GM23338 (cell line): Measurements from ENCODE around the gene VPS37B. TPM values are rescaled to one million over a fixed set of nuclear protein-coding genes. Genes with fewer than 3 reads are reported as not detected.

ENCODE experiments used
- ATAC-seq: fragments of 200-7000 bp; cut with Tn5 transposase; 3 replicates; pipeline ENCODE4 v1.9.1; 2020
- DNase-seq: peaks from one replicate; pipeline ENCODE4 v3.0.0-alpha.2; 2015; ENCODE audit warnings: low spot score
- H2AFZ ChIP-seq: fragments of 200-600 bp; sonication (generic); 2 replicates; pipeline ENCODE4 v1.8.0; 2016; ENCODE audit warnings: antibody characterized with exemption, mild to moderate bottlenecking, moderate library complexity
- H3F3A ChIP-seq: fragments of 200-600 bp; sonication (generic); replicated peaks from 2 replicates; pipeline ENCODE4 v1.8.0; 2017; ENCODE audit warnings: antibody characterized with exemption, mixed run types, low read depth
- H3K27ac ChIP-seq: fragments of 200-600 bp; sonication (generic); 2 replicates; pipeline ENCODE4 v1.6.1; 2016; ENCODE audit warnings: low read depth
- H3K27me3 ChIP-seq: fragments of 200-600 bp; sonication (generic); 2 replicates; pipeline ENCODE4 v1.8.0; 2016; ENCODE audit warnings: mild to moderate bottlenecking, mixed run types, moderate library complexity; ENCODE audit not compliant: insufficient read depth
- H3K36me3 ChIP-seq: fragments of 200-600 bp; sonication (generic); 2 replicates; pipeline ENCODE4 v1.8.0; 2016; ENCODE audit warnings: mild to moderate bottlenecking; ENCODE audit not compliant: insufficient read depth
- H3K4me1 ChIP-seq: fragments of 200-600 bp; sonication (generic); 2 replicates; pipeline ENCODE4 v1.8.0; 2016; ENCODE audit warnings: mild to moderate bottlenecking, moderate library complexity; ENCODE audit not compliant: insufficient read depth
- H3K4me2 ChIP-seq: fragments of 200-600 bp; sonication (generic); 2 replicates; pipeline ENCODE4 v1.7.1; 2017; ENCODE audit warnings: mixed run types
- H3K4me3 ChIP-seq: fragments of 200-600 bp; sonication (generic); 2 replicates; pipeline ENCODE4 v1.6.1; 2016; ENCODE audit warnings: mixed run types
- H3K79me2 ChIP-seq: fragments of 200-600 bp; sonication (generic); replicated peaks from 2 replicates; pipeline ENCODE4 v1.8.0; 2017; ENCODE audit warnings: mild to moderate bottlenecking; ENCODE audit not compliant: insufficient read depth
- H3K9me2 ChIP-seq: fragments of 200-600 bp; sonication (generic); 2 replicates; pipeline ENCODE4 v1.8.0; 2017; ENCODE audit not compliant: insufficient read depth
- H4K20me1 ChIP-seq: fragments of 200-600 bp; sonication (generic); replicated peaks from 2 replicates; pipeline ENCODE4 v1.8.0; 2017; ENCODE audit warnings: mild to moderate bottlenecking; ENCODE audit not compliant: insufficient read depth
- H3K27ac Mint-ChIP-seq: 2 replicates; pipeline ENCODE4 v1.8.0; 2020; ENCODE audit warnings: inconsistent platforms, mild to moderate bottlenecking, moderate library complexity, mixed read lengths
- H3K27me3 Mint-ChIP-seq: 3 replicates; pipeline ENCODE4 v1.8.0; 2022; ENCODE audit warnings: low read depth, mild to moderate bottlenecking, moderate library complexity, mixed read lengths, inconsistent platforms; ENCODE audit not compliant: insufficient read depth, poor library complexity
- H3K36me3 Mint-ChIP-seq: 3 replicates; pipeline ENCODE4 v1.8.0; 2021; ENCODE audit warnings: low read depth, mild to moderate bottlenecking, inconsistent platforms, moderate library complexity, mixed read lengths
- H3K4me1 Mint-ChIP-seq: 3 replicates; pipeline ENCODE4 v1.8.0; 2020; ENCODE audit warnings: mild to moderate bottlenecking, inconsistent platforms, mixed read lengths
- H3K4me3 Mint-ChIP-seq: 3 replicates; pipeline ENCODE4 v1.8.0; 2021; ENCODE audit warnings: moderate library complexity, mild to moderate bottlenecking, inconsistent platforms, mixed read lengths
- H3K9me3 Mint-ChIP-seq: 3 replicates; pipeline ENCODE4 v1.8.0; 2020; ENCODE audit warnings: moderate library complexity, mild to moderate bottlenecking, inconsistent platforms, mixed read lengths
- CREB1 ChIP-seq: fragments of 250-450 bp; sonication (Bioruptor Pico); IDR thresholded peaks from 2 replicates; pipeline ENCODE4 v1.5.0; 2020; ENCODE audit warnings: low read depth, mild to moderate bottlenecking, moderate library complexity
- CTCF ChIP-seq, 2 experiments: fragments of 200-600 bp in 1 of 2; sonication (generic) in 1 of 2; conservative IDR thresholded peaks; 2 replicates each; pipeline versions ENCODE4 v1.5.1 to v1.6.1; 2016 to 2017; ENCODE audit warnings: antibody characterized with exemption in 2 of 2, low read depth in 2 of 2, mild to moderate bottlenecking in 2 of 2, moderate library complexity in 1 of 2
- ETS1 ChIP-seq: IDR thresholded peaks from 2 replicates; pipeline ENCODE4 v1.6.1; 2016; ENCODE audit warnings: antibody characterized with exemption
- EZH2 ChIP-seq: fragments of 200-600 bp; sonication (generic); IDR thresholded peaks from one replicate; pipeline ENCODE4 v1.8.0; 2017; ENCODE audit warnings: antibody characterized with exemption, mild to moderate bottlenecking, low read depth; ENCODE audit not compliant: unreplicated experiment
- NANOG ChIP-seq: IDR thresholded peaks from 2 replicates; pipeline ENCODE4 v1.6.1; 2016; ENCODE audit warnings: antibody characterized with exemption, borderline replicate concordance
- POLR2AphosphoS5 ChIP-seq: IDR thresholded peaks from 2 replicates; pipeline ENCODE4 v1.6.1; 2016; ENCODE audit warnings: antibody characterized with exemption, low read depth
- STAT1 ChIP-seq: IDR thresholded peaks from one replicate; pipeline ENCODE4 v1.6.1; 2016; ENCODE audit warnings: antibody characterized with exemption; ENCODE audit not compliant: unreplicated experiment
- ZNF114 ChIP-seq: fragments of 250-450 bp; sonication (Bioruptor Pico); IDR thresholded peaks from 2 replicates; pipeline ENCODE4 v1.5.0; 2020; ENCODE audit warnings: mild to moderate bottlenecking, moderate library complexity
- ZNF331 ChIP-seq: fragments of 250-450 bp; sonication (Bioruptor Pico); IDR thresholded peaks from 2 replicates; pipeline ENCODE4 v1.5.0; 2020; ENCODE audit warnings: low read depth, mild to moderate bottlenecking, moderate library complexity
- ZNF462 ChIP-seq: fragments of 250-450 bp; sonication (Bioruptor Pico); IDR thresholded peaks from 2 replicates; pipeline ENCODE4 v1.5.0; 2020; ENCODE audit warnings: mild to moderate bottlenecking, moderate library complexity
- polyA plus RNA-seq: library from polyadenylated mRNA; unstranded; fragments of >200 nt; fragmentation: Nextera tagmentation; extraction: Ambion mirVana; gene quantifications from 2 replicates; pipeline ENCODE4 v1.2.1, GENCODE V29; 2016
- total RNA-seq: library from RNA; depleted of rRNA; stranded (reverse); fragments of >200 nt; shearing (Covaris generic); gene quantifications from 2 replicates; pipeline ENCODE4 v1.2.3, GENCODE V29; 2014

The VPS37B gene
- total and polyA plus RNA-seq, 2 experiments from 2014 or later, result 6.7 to 10.9 TPM

DNA sequence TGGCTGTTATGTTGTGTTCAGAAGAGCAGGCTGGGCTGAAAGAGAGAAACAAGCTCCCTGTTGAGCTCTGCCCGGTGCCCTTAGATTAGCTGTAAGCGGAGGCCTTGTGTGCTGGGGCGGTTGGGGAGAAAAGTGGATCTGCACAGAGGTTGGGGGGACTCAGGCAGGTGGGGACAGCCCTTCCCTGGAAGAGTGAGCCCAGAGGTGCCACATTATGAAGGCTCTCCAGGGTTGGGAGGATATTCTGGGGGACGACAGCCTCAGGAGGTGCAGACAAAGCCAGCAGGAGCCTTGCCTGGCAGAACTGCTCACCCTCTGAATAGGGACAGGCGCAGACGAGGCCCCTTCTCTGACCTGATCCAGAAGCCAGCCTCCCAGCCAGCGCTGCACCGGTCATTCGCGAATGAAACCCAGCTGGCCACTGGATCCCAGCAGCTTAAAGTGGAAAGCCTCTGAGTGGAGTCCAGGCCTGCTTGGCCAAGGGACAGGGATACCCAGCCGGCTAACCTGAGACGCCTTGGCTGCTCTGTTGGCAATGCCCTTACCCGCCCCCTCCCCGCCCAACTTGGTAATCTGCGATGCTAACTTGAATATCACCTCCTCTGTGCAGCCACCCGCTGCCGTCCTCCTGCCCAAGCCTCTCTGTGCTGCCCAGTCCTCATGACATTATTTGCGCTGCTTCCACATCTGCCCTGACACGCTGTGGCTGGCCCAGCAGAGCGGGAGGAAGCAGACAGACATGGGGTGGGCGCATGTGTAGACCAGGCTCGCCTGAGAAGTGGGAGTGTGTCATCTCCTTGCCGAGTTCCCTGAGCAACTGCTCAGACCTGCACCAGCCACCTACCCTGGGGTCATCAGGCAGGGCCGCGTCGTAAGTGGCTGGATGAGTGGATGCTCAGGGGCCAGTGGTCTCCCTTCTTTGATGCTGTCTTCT, 55.1 kb downstream of the VPS37B start:
- H3K4me3 ChIP-seq, result no peak overlapping the region
- Mint-ChIP-seq H3K4me3 (no peak overlapping the region; the same call in 2 of the 3 replicates), H3K4me1 (peaks cover 34% of the 10 kb centered on the region), H3K27me3 (peaks cover 45% of the 10 kb centered on the region), H3K27ac (no peak overlapping the region), H3K9me3 (no peaks in the 10 kb centered on the region), H3K36me3 (no peaks in the 10 kb centered on the region; the same call in 2 of the 3 replicates)
- peaks cover 28% of the 10 kb centered on the region for H3K27me3 ChIP-seq
- DNase-seq, result no peak
- H3K79me2 ChIP-seq, result peaks cover 7% of the 10 kb centered on the region
- peaks cover 16% of the 10 kb centered on the region for H3K4me1 ChIP-seq
- H3K9me2 ChIP-seq, result no peaks in the 10 kb centered on the region
- H3F3A ChIP-seq, result no peaks in the 10 kb centered on the region
- ATAC-seq, result no peak
- H3K36me3 ChIP-seq, result no peaks in the 10 kb centered on the region
- H4K20me1 ChIP-seq, result peaks cover 26% of the 10 kb centered on the region
- no peak overlapping the region for H2AFZ ChIP-seq
- no peak overlapping the region for H3K4me2 ChIP-seq
- no peak for TF ChIP-seq ZNF331 (CRISPR knock-in tag)
- no peak for TF ChIP-seq NANOG
- no peak for TF ChIP-seq ETS1
- no peak for TF ChIP-seq ZNF114
- no peak for TF ChIP-seq POLR2AphosphoS5
- TF ChIP-seq CREB1 (CRISPR knock-in tag), result no peak
- H3K27ac ChIP-seq, result no peak overlapping the region

- H2AFZ ChIP-seq, result no peak overlapping the region
- no peak overlapping the region for H3K4me3 Mint-ChIP-seq
- H3K27me3 Mint-ChIP-seq, result peaks cover 42% of the 10 kb centered on the region
- H3K36me3 Mint-ChIP-seq, result no peaks in the 10 kb centered on the region; the same call in 2 of the 3 replicates
- H3K36me3 ChIP-seq, result no peaks in the 10 kb centered on the region
- DNase-seq (no peak), ATAC-seq (no peak)
- H4K20me1 ChIP-seq, result peaks cover 26% of the 10 kb centered on the region
- peaks cover 29% of the 10 kb centered on the region for H3K27me3 ChIP-seq
- H3K79me2 ChIP-seq, result peaks cover 7% of the 10 kb centered on the region
- H3K4me1 Mint-ChIP-seq, result peaks cover 34% of the 10 kb centered on the region
- peaks cover 16% of the 10 kb centered on the region for H3K4me1 ChIP-seq
- H3K9me2 ChIP-seq, result no peaks in the 10 kb centered on the region
- H3K27ac ChIP-seq, result no peak overlapping the region
- H3K27ac Mint-ChIP-seq, result no peak overlapping the region
- no peaks in the 10 kb centered on the region for H3K9me3 Mint-ChIP-seq
- no peaks in the 10 kb centered on the region for H3F3A ChIP-seq
- no peak overlapping the region for H3K4me2 ChIP-seq
- H3K4me3 ChIP-seq, result no peak overlapping the region
- TF ChIP-seq POLR2AphosphoS5 (no peak), NANOG (no peak), ZNF114 (no peak), CREB1 (CRISPR knock-in tag) (no peak), EZH2 (no peak), STAT1 (no peak), CTCF (conservative IDR thresholded peaks at IDR 0.05; ENCODE audit: low read depth in 2 of 2) (no peak), ZNF462 (CRISPR knock-in tag) (no peak)
Observed at GRCh38 chr12:122839907-122840554, 55.9 kb downstream of the VPS37B start.
